ENCODE measurements around the gene TCERG1L. TPM values are rescaled to one million over a fixed set of nuclear protein-coding genes. Genes with fewer than 3 reads are reported as not detected.

The TCERG1L gene
- polyA plus RNA-seq, 1 of the 3 experiments (the other 2 are of a cell fraction) = not detected

GRCh38 chr10:131096031-131096430 lies 215.5 kb downstream of the TCERG1L start:
- WGBS (ENCODE audit: low lambda C conversion rate) = 61% methylated on average over 7 of the region's 7 CpGs
- Histone ChIP-seq H3K36me3 (replicated peaks in 1 of 2; ENCODE audit: control insufficient read depth in 1 of 2, insufficient read depth in 2 of 2, low read length in 1 of 2) (no peaks in the 10 kb centered on the region), H3K9me2 (no peaks in the 10 kb centered on the region), H3K9ac (no peak overlapping the region), H3F3A (replicated peaks; ENCODE audit: insufficient read depth) (no peaks in the 10 kb centered on the region), H4K20me1 (ENCODE audit: insufficient read depth) (no peaks in the 10 kb centered on the region), H3K4me3 (ENCODE audit: low read depth in 2 of 2, low read length in 1 of 2) (no peak overlapping the region), H3K4me1 (ENCODE audit: control insufficient read depth in 1 of 2, insufficient read depth in 2 of 2, low read depth in 1 of 2, low read length in 1 of 2) (peaks cover 0 to 23% of the 10 kb centered on the region in 2 experiments; a peak in 1 of 4 replicates), H3K79me2 (ENCODE audit: insufficient read depth) (no peaks in the 10 kb centered on the region), H3K9me3 (no peaks in the 10 kb centered on the region), H3K27me3 (ENCODE audit: insufficient read depth) (no peaks in the 10 kb centered on the region), H3K27ac (ENCODE audit: low read depth in 2 of 2, low read length in 1 of 2) (no peak overlapping the region), H3K4me2 (no peak overlapping the region), H2AFZ (ENCODE audit: low read depth) (no peak overlapping the region)
- no peak for DNase-seq
- CTCF ChIA-PET = interaction anchor here (0.7 to 1.0 kb wide), 2 partner anchors 12 to 33 kb away, joined by 3 read pairs; no protein-coding TSS in a partner anchor
- POLR2A ChIA-PET = no interaction called here
- TF ChIP-seq GABPA (IDR thresholded peaks at IDR 0.05; ENCODE audit: low read depth) (no peak), RXRA (IDR thresholded peaks at IDR 0.05; ENCODE audit: borderline replicate concordance, low read depth) (no peak), ELF1 (IDR thresholded peaks at IDR 0.05) (no peak), POLR2AphosphoS5 (IDR thresholded peaks at IDR 0.05; ENCODE audit: low read depth, low read length) (no peak), TCF12 (IDR thresholded peaks at IDR 0.05) (no peak), REST (IDR thresholded peaks at IDR 0.05; ENCODE audit: low read depth, low read length) (no peak), FOSL2 (IDR thresholded peaks at IDR 0.05; ENCODE audit: borderline replicate concordance, low read depth) (no peak), TEAD4 (IDR thresholded peaks at IDR 0.05; ENCODE audit: borderline replicate concordance, insufficient read depth) (no peak), TAF1 (IDR thresholded peaks at IDR 0.05; ENCODE audit: borderline replicate concordance, low read depth, low read length) (no peak), IRF3 (IDR thresholded peaks at IDR 0.05; ENCODE audit: low read depth, low read length) (no peak), PBX3 (IDR thresholded peaks at IDR 0.05) (no peak)

GRCh38 chr10:131095313-131095580 lies 216.3 kb downstream of the TCERG1L start:
- POLR2A ChIA-PET = no interaction called here
- DNase-seq = no peak
- Histone ChIP-seq H3K9me2 (no peaks in the 10 kb centered on the region), H3K36me3 (replicated peaks in 1 of 2; ENCODE audit: control insufficient read depth in 1 of 2, insufficient read depth in 2 of 2, low read length in 1 of 2) (no peaks in the 10 kb centered on the region), H3K4me1 (ENCODE audit: control insufficient read depth in 1 of 2, insufficient read depth in 2 of 2, low read depth in 1 of 2, low read length in 1 of 2) (peaks cover 0 to 16% of the 10 kb centered on the region in 2 experiments; a peak in 1 of 4 replicates), H3F3A (replicated peaks; ENCODE audit: insufficient read depth) (no peaks in the 10 kb centered on the region), H3K79me2 (ENCODE audit: insufficient read depth) (no peaks in the 10 kb centered on the region), H3K4me2 (no peak overlapping the region), H3K4me3 (ENCODE audit: low read depth in 2 of 2, low read length in 1 of 2) (no peak overlapping the region), H3K27me3 (ENCODE audit: insufficient read depth) (no peaks in the 10 kb centered on the region), H3K9ac (no peak overlapping the region), H4K20me1 (ENCODE audit: insufficient read depth) (no peaks in the 10 kb centered on the region), H3K9me3 (no peaks in the 10 kb centered on the region), H2AFZ (ENCODE audit: low read depth) (no peak overlapping the region), H3K27ac (ENCODE audit: low read depth in 2 of 2, low read length in 1 of 2) (no peak overlapping the region)
- 63% methylated on average over 6 of the region's 12 CpGs for WGBS (ENCODE audit: low lambda C conversion rate)
- TF ChIP-seq TEAD4 (IDR thresholded peaks at IDR 0.05; ENCODE audit: borderline replicate concordance, insufficient read depth) (no peak), CHD2 (IDR thresholded peaks at IDR 0.05; ENCODE audit: low read length, partially characterized antibody) (no peak), RXRA (IDR thresholded peaks at IDR 0.05; ENCODE audit: borderline replicate concordance, low read depth) (no peak), NFIC (IDR thresholded peaks at IDR 0.05; ENCODE audit: borderline replicate concordance) (no peak), EP300 (IDR thresholded peaks at IDR 0.05; ENCODE audit: borderline replicate concordance in 1 of 2, low read depth in 1 of 2, low read length in 1 of 2) (no peak)
- CTCF ChIA-PET = interaction anchor here (1.0 kb wide), 1 partner anchor 11 kb away, joined by 3 read pairs; no protein-coding TSS in a partner anchor
